Adipose tissue (tissue), 3 donors: ENCODE data around the gene CHAT. TPM values are rescaled to one million over a fixed set of nuclear protein-coding genes. Genes with fewer than 3 reads are reported as not detected.

Experiments
- H3K27ac ChIP-seq: one replicate; pipeline ENCODE4 v1.5.1; 2013; ENCODE audit warnings: low read depth, low read length
- WGBS, 3 donors: extraction: QIAGEN DNeasy Blood & Tissue Kit; methylation state at CpG; one replicate each; pipeline ENCODE4 v1.1.7; 2013; 5-methylcytosine and 5-hydroxymethylcytosine counted together
- polyA plus RNA-seq, 3 donors: library from polyadenylated mRNA; stranded (reverse); fragments of 200-250 nt; gene quantifications; one replicate each; pipeline ENCODE4 v1.2.3, GENCODE V29; 2013
- donor health status: healthy with polysubstance abuse.
- donor health status: Bipolar disorder and iron deficiency.
- donor health status: healthy.

CHAT gene
- polyA plus RNA-seq, 3 donors, result not detected

GRCh38 chr10:49645417-49645816 lies 31.6 kb downstream of the CHAT start:
- H3K27ac ChIP-seq, result no peak overlapping the region
- 70 to 82% (median 78%) methylated on average over 8 of the region's 8 CpGs for WGBS, 3 donors

- WGBS, 3 donors, result 82 to 88% (median 84%) methylated on average over 22 of the region's 22 CpGs
- no peak overlapping the region for H3K27ac ChIP-seq
Observed at GRCh38 chr10:49645871-49646870, 32.3 kb downstream of the CHAT start.

GRCh38 chr10:49647554-49647953 lies 33.7 kb downstream of the CHAT start:
- 65 to 78% (median 67%) methylated on average over 4 of the region's 4 CpGs for WGBS, 3 donors
- no peak overlapping the region for H3K27ac ChIP-seq

GRCh38 chr10:49647985-49648795 lies 34.4 kb downstream of the CHAT start:
- WGBS, 3 donors, result 66 to 72% (median 71%) methylated on average over 18 of the region's 18 CpGs
- H3K27ac ChIP-seq, result no peak overlapping the region

GRCh38 chr10:49649294-49649693 lies 35.5 kb downstream of the CHAT start:
- no peak overlapping the region for H3K27ac ChIP-seq
- 10 to 20% (median 12%) methylated on average over 17 of the region's 17 CpGs for WGBS, 3 donors

GRCh38 chr10:49649936-49650723 lies 36.3 kb downstream of the CHAT start:
- 49 to 64% (median 53%) methylated on average over 8 of the region's 8 CpGs for WGBS, 3 donors
- no peak overlapping the region for H3K27ac ChIP-seq

- no peak overlapping the region for H3K27ac ChIP-seq
- WGBS, 3 donors, result 92 to 100% (median 93%) methylated on average over 1 of the region's 1 CpG
Observed at GRCh38 chr10:49650724-49651034, 36.8 kb downstream of the CHAT start.

- H3K27ac ChIP-seq, result no peak overlapping the region
- 72 to 85% (median 84%) methylated on average over 15 of the region's 15 CpGs for WGBS, 3 donors
Observed at GRCh38 chr10:49651039-49651835, 37.4 kb downstream of the CHAT start.

- 55 to 77% (median 62%) methylated on average over 2 of the region's 2 CpGs for WGBS, 3 donors
Observed at GRCh38 chr10:49651917-49652316, 38.1 kb downstream of the CHAT start.

GRCh38 chr10:49652421-49653272 lies 38.8 kb downstream of the CHAT start:
- H3K27ac ChIP-seq, result no peak overlapping the region
- 66 to 79% (median 79%) methylated on average over 15 of the region's 15 CpGs for WGBS, 3 donors

More at GRCh38 chr10:49651917-49652316, 38.1 kb downstream of the CHAT start:
- H3K27ac ChIP-seq, result no peak overlapping the region

- H3K27ac ChIP-seq, result no peak overlapping the region
- WGBS, 3 donors, result 65 to 78% (median 73%) methylated on average over 11 of the region's 11 CpGs
Observed at GRCh38 chr10:49653273-49653929, 39.6 kb downstream of the CHAT start.

GRCh38 chr10:49654036-49654693 lies 40.3 kb downstream of the CHAT start:
- WGBS, 3 donors, result 29 to 55% (median 48%) methylated on average over 5 of the region's 5 CpGs
- no peak overlapping the region for H3K27ac ChIP-seq

GRCh38 chr10:49655099-49655498 lies 41.3 kb downstream of the CHAT start:
- H3K27ac ChIP-seq, result no peak overlapping the region
- 79 to 81% (median 79%) methylated on average over 18 of the region's 18 CpGs for WGBS, 3 donors

GRCh38 chr10:49656845-49657493 lies 43.1 kb downstream of the CHAT start:
- 71 to 88% (median 84%) methylated on average over 9 of the region's 9 CpGs for WGBS, 3 donors

GRCh38 chr10:49657606-49658005 lies 43.8 kb downstream of the CHAT start:
- H3K27ac ChIP-seq, result no peak overlapping the region
- WGBS, 3 donors, result 52 to 76% (median 71%) methylated on average over 1 of the region's 1 CpG

More at GRCh38 chr10:49656845-49657493, 43.1 kb downstream of the CHAT start:
- no peak overlapping the region for H3K27ac ChIP-seq
